COR-L47 (cell line): ENCODE measurements around the gene MRPS26.
A peak's percentile ranks its signal among the peaks of the same experiment; 100 is the strongest.
"Not testable (repeated sequence)": the region's sequence is repeated elsewhere in the genome, so short reads cannot be mapped to it uniquely, and the experiment has no call there.

ENCODE experiments used
- DNase-seq: peaks from one replicate; lab custom pipeline; 2025; lab: John Stamatoyannopoulos, UW

The MRPS26 gene

GRCh38 chr20:3042625-3043024, 3.2 kb upstream of the MRPS26 start:
- DNase-seq, result peak; percentile 24

GRCh38 chr20:3043322-3043721, 2.5 kb upstream of the MRPS26 start, which contains the start of gene GNRH2:
GNRH2 (plus strand) TSS chr20:3043622; CDS start chr20:3044415, 793 bp downstream.
- DNase-seq, result no peak

GRCh38 chr20:3044336-3044965, 1.4 kb upstream of the MRPS26 start:
- no peak for DNase-seq

- peak; percentile 86 for DNase-seq
Measured at GRCh38 chr20:3045042-3045815, 623 bp upstream of the MRPS26 start.

- DNase-seq, result peak; percentile 57
Measured at GRCh38 chr20:3046677-3047462, 1.0 kb downstream of the MRPS26 start.

- DNase-seq, result no peak
Measured at GRCh38 chr20:3047486-3048419, 1.9 kb downstream of the MRPS26 start.

- DNase-seq, result no peak
Measured at GRCh38 chr20:3051385-3052019, 5.7 kb downstream of the MRPS26 start.

GRCh38 chr20:3059489-3059888, 13.6 kb downstream of the MRPS26 start:
- no peak for DNase-seq

GRCh38 chr20:3064119-3064518, 18.3 kb downstream of the MRPS26 start:
- DNase-seq, result not testable (repeated sequence)

- DNase-seq, result no peak
Measured at GRCh38 chr20:3067139-3068014, 21.5 kb downstream of the MRPS26 start.

GRCh38 chr20:3068075-3068474, 22.2 kb downstream of the MRPS26 start:
- DNase-seq, result no peak

GRCh38 chr20:3068986-3069900, 23.4 kb downstream of the MRPS26 start:
- peak; percentile 33 for DNase-seq

GRCh38 chr20:3070725-3071124, 24.9 kb downstream of the MRPS26 start:
- DNase-seq, result no peak

GRCh38 chr20:3071266-3071609, 25.4 kb downstream of the MRPS26 start:
- DNase-seq, result no peak

- DNase-seq, result no peak
Measured at GRCh38 chr20:3071610-3072529, 26.0 kb downstream of the MRPS26 start, which contains the start of gene OXT. OXT (plus strand) TSS chr20:3071620; CDS start chr20:3071656, 36 bp downstream.

GRCh38 chr20:3072530-3073250, 26.8 kb downstream of the MRPS26 start:
- DNase-seq, result no peak

GRCh38 chr20:3073251-3073643, 27.4 kb downstream of the MRPS26 start:
- not testable (repeated sequence) for DNase-seq
